ENCODE results near the gene TBL1X.

Gene TBL1X

GRCh38 chrX:9518051-9518450, 53.2 kb downstream of the TBL1X start:
- H3K27me3 ChIP-seq (ENCODE audit: low read depth, low read length): no peaks in the 10 kb centered on the region
- no peaks in the 10 kb centered on the region for H3K4me1 ChIP-seq (ENCODE audit: low read length)
- no peaks in the 10 kb centered on the region for H3K79me2 ChIP-seq (ENCODE audit: low read length)
- no peak overlapping the region for H2AFZ ChIP-seq (ENCODE audit: low read depth, low read length)
- H4K20me1 ChIP-seq (ENCODE audit: insufficient read depth, low read length): peaks cover 12% of the 10 kb centered on the region
- H3K4me2 ChIP-seq (ENCODE audit: low read length): no peak overlapping the region
- H3K36me3 ChIP-seq (replicated peaks; ENCODE audit: low read depth, low read length): peaks cover 5% of the 10 kb centered on the region
- H3K4me3 ChIP-seq (ENCODE audit: low read length): no peak overlapping the region
- H3K9ac ChIP-seq (ENCODE audit: low read length): no peak overlapping the region
- no peak overlapping the region for H3K27ac ChIP-seq (ENCODE audit: low read length)
- no peaks in the 10 kb centered on the region for H3K9me3 ChIP-seq (ENCODE audit: insufficient read depth, low read length)
- no peak for TF ChIP-seq CTCF (IDR thresholded peaks at IDR 0.05; ENCODE audit: low read depth, low read length)
- no peak for TF ChIP-seq EZH2phosphoT487 (IDR thresholded peaks at IDR 0.05; ENCODE audit: low read depth)

GRCh38 chrX:9518889-9519288, 54.0 kb downstream of the TBL1X start:
- H3K4me1 ChIP-seq (ENCODE audit: low read length): no peaks in the 10 kb centered on the region
- no peaks in the 10 kb centered on the region for H3K9me3 ChIP-seq (ENCODE audit: insufficient read depth, low read length)
- peaks cover 12% of the 10 kb centered on the region for H4K20me1 ChIP-seq (ENCODE audit: insufficient read depth, low read length)
- no peak for TF ChIP-seq EZH2phosphoT487 (IDR thresholded peaks at IDR 0.05; ENCODE audit: low read depth)
- no peak for TF ChIP-seq CTCF (IDR thresholded peaks at IDR 0.05; ENCODE audit: low read depth, low read length)
- H3K27me3 ChIP-seq (ENCODE audit: low read depth, low read length): no peaks in the 10 kb centered on the region
- H2AFZ ChIP-seq (ENCODE audit: low read depth, low read length): no peak overlapping the region
- no peak overlapping the region for H3K4me3 ChIP-seq (ENCODE audit: low read length)
- no peaks in the 10 kb centered on the region for H3K79me2 ChIP-seq (ENCODE audit: low read length)
- H3K36me3 ChIP-seq (replicated peaks; ENCODE audit: low read depth, low read length): no peaks in the 10 kb centered on the region
- H3K9ac ChIP-seq (ENCODE audit: low read length): no peak overlapping the region
- H3K4me2 ChIP-seq (ENCODE audit: low read length): no peak overlapping the region
- no peak overlapping the region for H3K27ac ChIP-seq (ENCODE audit: low read length)

GRCh38 chrX:9519546-9520216, 54.8 kb downstream of the TBL1X start:
- Histone ChIP-seq H3K4me1 (ENCODE audit: low read length) (peaks cover 5% of the 10 kb centered on the region), H3K9ac (ENCODE audit: low read length) (no peak overlapping the region), H3K9me3 (ENCODE audit: insufficient read depth, low read length) (no peaks in the 10 kb centered on the region), H3K4me2 (ENCODE audit: low read length) (no peak overlapping the region), H4K20me1 (ENCODE audit: insufficient read depth, low read length) (peaks cover 12% of the 10 kb centered on the region), H3K79me2 (ENCODE audit: low read length) (peaks cover 5% of the 10 kb centered on the region; the same call in 1 of the 2 replicates), H3K27ac (ENCODE audit: low read length) (no peak overlapping the region), H2AFZ (ENCODE audit: low read depth, low read length) (no peak overlapping the region), H3K27me3 (ENCODE audit: low read depth, low read length) (no peaks in the 10 kb centered on the region), H3K4me3 (ENCODE audit: low read length) (no peak overlapping the region), H3K36me3 (replicated peaks; ENCODE audit: low read depth, low read length) (no peaks in the 10 kb centered on the region)
- TF ChIP-seq EZH2phosphoT487 (IDR thresholded peaks at IDR 0.05; ENCODE audit: low read depth): no peak

GRCh38 chrX:9520217-9520590, 55.3 kb downstream of the TBL1X start:
- no peak overlapping the region for H2AFZ ChIP-seq (ENCODE audit: low read depth, low read length)
- H3K79me2 ChIP-seq (ENCODE audit: low read length): peaks cover 9% of the 10 kb centered on the region
- no peak overlapping the region for H3K4me2 ChIP-seq (ENCODE audit: low read length)
- H3K9ac ChIP-seq (ENCODE audit: low read length): no peak overlapping the region
- TF ChIP-seq EZH2phosphoT487 (IDR thresholded peaks at IDR 0.05; ENCODE audit: low read depth) (no peak), CTCF (IDR thresholded peaks at IDR 0.05; ENCODE audit: low read depth, low read length) (no peak)
- no peaks in the 10 kb centered on the region for H3K36me3 ChIP-seq (replicated peaks; ENCODE audit: low read depth, low read length)
- H3K4me1 ChIP-seq (ENCODE audit: low read length): peaks cover 10% of the 10 kb centered on the region
- H3K4me3 ChIP-seq (ENCODE audit: low read length): no peak overlapping the region
- H3K27ac ChIP-seq (ENCODE audit: low read length): no peak overlapping the region
- H4K20me1 ChIP-seq (ENCODE audit: insufficient read depth, low read length): peaks cover 12% of the 10 kb centered on the region
- H3K27me3 ChIP-seq (ENCODE audit: low read depth, low read length): no peaks in the 10 kb centered on the region
- H3K9me3 ChIP-seq (ENCODE audit: insufficient read depth, low read length): no peaks in the 10 kb centered on the region
